ENCODE data around the gene FXN. TPM values are rescaled to one million over a fixed set of nuclear protein-coding genes. Genes with fewer than 3 reads are reported as not detected.

The FXN gene
- total and polyA plus RNA-seq, 11 donors, result 14.8 to 40.2 (median 24.1) TPM

DNA sequence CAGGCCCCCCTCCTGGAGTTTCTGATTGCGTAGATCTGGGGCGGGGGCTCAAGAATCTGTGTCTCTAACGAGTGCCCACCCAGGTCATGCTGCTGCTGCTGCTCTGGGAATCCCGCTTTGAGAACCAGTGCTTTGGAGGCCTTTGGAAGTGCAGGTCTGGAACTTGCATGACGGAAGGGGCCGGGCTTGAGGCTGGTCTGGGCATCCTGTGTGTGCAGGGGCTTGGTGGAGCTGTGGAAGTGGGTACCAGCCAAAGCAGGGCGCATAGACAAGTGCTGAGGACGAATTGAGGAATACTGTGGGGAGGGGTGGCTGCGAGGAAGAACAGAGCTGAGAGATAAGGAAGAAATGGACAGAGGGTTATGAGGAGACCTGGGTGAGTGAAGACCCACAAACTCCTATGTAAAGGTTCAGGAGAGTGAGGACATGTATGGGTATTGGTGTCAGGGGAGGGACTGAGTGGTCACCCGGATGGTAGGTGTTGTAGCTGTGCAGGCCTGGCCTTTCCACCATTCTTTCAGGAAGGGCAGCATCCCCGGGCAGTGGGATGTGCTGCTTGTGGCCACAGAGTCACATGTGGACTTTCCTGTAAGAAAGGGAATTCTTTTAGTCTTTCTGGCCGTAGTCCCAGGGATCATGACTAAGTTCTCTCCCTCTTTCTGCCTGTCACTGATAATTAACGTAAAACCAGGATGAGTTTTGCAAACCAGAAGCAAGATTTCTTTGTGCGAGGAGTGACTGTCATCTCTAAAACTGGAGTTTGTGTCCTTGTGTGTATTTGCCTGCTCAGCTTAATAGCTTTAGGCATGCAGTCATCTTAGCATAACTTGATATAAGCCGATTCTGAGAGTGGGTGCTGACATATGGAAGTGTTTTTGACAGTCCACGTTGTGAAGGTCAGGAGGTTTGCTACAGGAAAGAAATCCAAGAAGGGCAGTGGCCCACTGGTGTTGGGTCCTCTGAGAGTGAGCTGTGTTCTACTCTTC, 95.2 kb downstream of the FXN start:
- DNase-seq, result peak in 1 of 5 donors; percentile 38
- 43 to 58% (median 52%) methylated on average over 16 of the region's 16 CpGs for WGBS, 4 donors
- no peak overlapping the region for H3K4me3 ChIP-seq

GRCh38 chr9:69131682-69132081, 96.1 kb downstream of the FXN start:
- intact Hi-C loops (cut with DNase I), result loop anchor here in 4 of 10 donors (5.0 to 10.0 kb wide), 5 partner anchors 41 to 61 kb away; partner anchors contain the start of gene TJP2 (in 1 of the 4)
- DNase-seq, result no peak
- Histone ChIP-seq H3K36me3 (no peaks in the 10 kb centered on the region), H3K4me1 (peaks cover 3 to 71% (median 29%) of the 10 kb centered on the region in 12 donors), H3K27me3 (no peaks in the 10 kb centered on the region), H3K9me3 (no peaks in the 10 kb centered on the region), H3K27ac (peak overlapping the region in 10 of 12 donors; percentile 55 to 85 (median 72)), H3K4me3 (no peak overlapping the region)
- 62 to 76% (median 70%) methylated on average over 1 of the region's 1 CpG for WGBS, 4 donors
- no peak for TF ChIP-seq CTCF (IDR thresholded peaks at IDR 0.05)
- TF ChIP-seq POLR2A (IDR thresholded peaks at IDR 0.05), result no peak
- ATAC-seq, result peak; percentile 31 to 72 (median 48)

More for the DNA sequence above, 95.2 kb downstream of the FXN start:
- Histone ChIP-seq H3K9me3 (no peaks in the 10 kb centered on the region), H3K27me3 (no peaks in the 10 kb centered on the region), H3K36me3 (no peaks in the 10 kb centered on the region), H3K27ac (peak overlapping the region in 11 of 12 donors; percentile 55 to 85 (median 72)), H3K4me1 (peaks cover 3 to 67% (median 28%) of the 10 kb centered on the region in 12 donors)
- intact Hi-C loops (cut with DNase I), result loop anchor here in 4 of 10 donors (5.0 to 10.0 kb wide), 5 partner anchors 42 to 62 kb away; partner anchors contain the start of gene TJP2 (in 1 of the 4)
- no peak for TF ChIP-seq POLR2A (IDR thresholded peaks at IDR 0.05)
- TF ChIP-seq CTCF (IDR thresholded peaks at IDR 0.05), result no peak
- ATAC-seq, result peak; percentile 81 to 85 (median 82)

DNA sequence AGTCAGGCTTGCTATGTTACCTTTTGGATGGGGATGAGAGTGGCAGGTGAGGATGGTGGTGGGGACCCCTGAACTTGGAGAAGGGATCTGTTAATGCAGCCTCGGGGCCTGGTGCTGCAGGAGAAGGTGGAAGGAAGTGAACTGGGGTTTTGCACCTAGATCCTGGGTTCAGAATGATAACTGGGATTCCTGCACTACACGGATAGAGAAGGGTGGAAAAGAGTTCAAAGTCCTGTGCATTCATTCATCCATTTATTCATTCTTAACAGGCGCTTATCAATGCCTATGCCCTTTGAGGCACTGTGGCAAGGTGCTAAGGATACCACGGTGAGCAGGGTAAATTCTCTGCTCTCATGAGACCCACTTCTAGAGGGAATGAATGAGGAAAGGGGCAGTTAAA, 96.8 kb downstream of the FXN start:
- Histone ChIP-seq H3K9me3 (no peaks in the 10 kb centered on the region), H3K4me3 (no peak overlapping the region), H3K4me1 (peaks cover 3 to 74% (median 29%) of the 10 kb centered on the region in 12 donors), H3K36me3 (no peaks in the 10 kb centered on the region), H3K27ac (peak overlapping the region in 7 of 12 donors; percentile 55 to 85 (median 69)), H3K27me3 (no peaks in the 10 kb centered on the region)
- WGBS, 4 donors, result 87 to 93% (median 88%) methylated on average over 4 of the region's 4 CpGs
- DNase-seq, result no peak
- ATAC-seq, result no peak
- TF ChIP-seq POLR2A (IDR thresholded peaks at IDR 0.05), result no peak
- no peak for TF ChIP-seq CTCF (IDR thresholded peaks at IDR 0.05)
- intact Hi-C loops (cut with DNase I), result loop anchor here in 4 of 10 donors (5.0 to 10.0 kb wide), 5 partner anchors 40 to 60 kb away; partner anchors contain the start of gene TJP2 (in 1 of the 4)

- Histone ChIP-seq H3K4me3 (no peak overlapping the region), H3K27ac (peak overlapping the region in 1 of 12 donors; percentile 5), H3K36me3 (peaks cover 0 to 2% (median 0%) of the 10 kb centered on the region in 9 donors), H3K4me1 (peaks cover 3 to 69% (median 29%) of the 10 kb centered on the region in 12 donors), H3K9me3 (no peaks in the 10 kb centered on the region), H3K27me3 (no peaks in the 10 kb centered on the region)
- no peak for ATAC-seq
- no peak for TF ChIP-seq POLR2A (IDR thresholded peaks at IDR 0.05)
- no peak for TF ChIP-seq CTCF (IDR thresholded peaks at IDR 0.05)
- DNase-seq, result peak in 1 of 5 donors; percentile 9
- intact Hi-C loops (cut with DNase I), result loop anchor here in 4 of 10 donors (5.0 to 10.0 kb wide), 5 partner anchors 38 to 60 kb away; partner anchors contain the start of gene TJP2 (in 1 of the 4)
- WGBS, 4 donors, result 93 to 95% (median 95%) methylated on average over 5 to 6 of the region's 6 CpGs
These were observed 98.9 kb downstream of the FXN start for GRCh38 chr9:69134412-69134811.
